GM12865 (cell line): ENCODE results near the gene SLC7A8.

Experiments
- DNase-seq: peaks from one replicate; pipeline ENCODE4 v3.0.0; 2010; ENCODE audit warnings: low read depth
- H3K4me3 ChIP-seq: 2 replicates; pipeline ENCODE4 v1.5.1; 2011; ENCODE audit warnings: mild to moderate bottlenecking, low read depth, low read length, control low read depth
- TF ChIP-seq, protein P1 (sequence below): IDR thresholded peaks from 2 replicates; pipeline ENCODE4 v1.5.1; 2011; ENCODE audit warnings: low read length, control low read depth, low read depth, inconsistent platforms; ENCODE audit not compliant: insufficient read depth; ENCODE audit errors: missing control alignments

SLC7A8 gene

DNA sequence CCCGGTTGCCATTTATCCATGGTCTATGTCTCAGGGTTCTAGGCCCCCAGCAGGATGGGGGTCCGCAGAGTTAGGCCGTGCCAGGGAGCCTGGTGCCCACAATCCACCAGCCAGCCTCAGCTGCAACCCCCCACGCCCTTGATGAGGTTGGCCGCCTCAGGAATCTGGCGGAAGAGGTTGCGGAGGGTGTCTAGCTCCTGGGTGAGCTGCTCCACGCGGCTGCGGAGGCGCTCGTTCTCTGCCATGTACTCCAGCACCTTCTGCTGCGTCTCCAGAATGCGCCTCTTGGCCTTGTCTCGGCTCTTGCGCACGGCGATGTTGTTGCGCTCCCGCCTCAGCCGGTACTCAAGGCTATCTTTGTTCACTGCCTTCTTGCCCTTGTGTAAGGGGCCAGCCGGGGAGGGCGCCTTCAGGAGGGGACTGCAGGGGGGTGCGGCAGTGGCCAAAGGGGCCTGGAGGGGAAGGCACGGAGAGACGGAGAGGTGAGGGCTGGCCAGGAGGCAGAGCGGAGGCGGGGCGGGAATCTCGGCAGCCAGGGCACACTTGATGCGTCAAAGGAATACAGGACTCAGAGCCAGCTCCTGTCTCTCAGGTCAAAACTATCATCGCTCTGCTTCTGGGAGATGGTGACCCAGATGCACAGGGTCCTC lies 66.0 kb downstream of the SLC7A8 start:
- no peak for DNase-seq
- TF ChIP-seq, protein P1, sequence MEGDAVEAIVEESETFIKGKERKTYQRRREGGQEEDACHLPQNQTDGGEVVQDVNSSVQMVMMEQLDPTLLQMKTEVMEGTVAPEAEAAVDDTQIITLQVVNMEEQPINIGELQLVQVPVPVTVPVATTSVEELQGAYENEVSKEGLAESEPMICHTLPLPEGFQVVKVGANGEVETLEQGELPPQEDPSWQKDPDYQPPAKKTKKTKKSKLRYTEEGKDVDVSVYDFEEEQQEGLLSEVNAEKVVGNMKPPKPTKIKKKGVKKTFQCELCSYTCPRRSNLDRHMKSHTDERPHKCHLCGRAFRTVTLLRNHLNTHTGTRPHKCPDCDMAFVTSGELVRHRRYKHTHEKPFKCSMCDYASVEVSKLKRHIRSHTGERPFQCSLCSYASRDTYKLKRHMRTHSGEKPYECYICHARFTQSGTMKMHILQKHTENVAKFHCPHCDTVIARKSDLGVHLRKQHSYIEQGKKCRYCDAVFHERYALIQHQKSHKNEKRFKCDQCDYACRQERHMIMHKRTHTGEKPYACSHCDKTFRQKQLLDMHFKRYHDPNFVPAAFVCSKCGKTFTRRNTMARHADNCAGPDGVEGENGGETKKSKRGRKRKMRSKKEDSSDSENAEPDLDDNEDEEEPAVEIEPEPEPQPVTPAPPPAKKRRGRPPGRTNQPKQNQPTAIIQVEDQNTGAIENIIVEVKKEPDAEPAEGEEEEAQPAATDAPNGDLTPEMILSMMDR: no peak
- H3K4me3 ChIP-seq: no peak overlapping the region

DNA sequence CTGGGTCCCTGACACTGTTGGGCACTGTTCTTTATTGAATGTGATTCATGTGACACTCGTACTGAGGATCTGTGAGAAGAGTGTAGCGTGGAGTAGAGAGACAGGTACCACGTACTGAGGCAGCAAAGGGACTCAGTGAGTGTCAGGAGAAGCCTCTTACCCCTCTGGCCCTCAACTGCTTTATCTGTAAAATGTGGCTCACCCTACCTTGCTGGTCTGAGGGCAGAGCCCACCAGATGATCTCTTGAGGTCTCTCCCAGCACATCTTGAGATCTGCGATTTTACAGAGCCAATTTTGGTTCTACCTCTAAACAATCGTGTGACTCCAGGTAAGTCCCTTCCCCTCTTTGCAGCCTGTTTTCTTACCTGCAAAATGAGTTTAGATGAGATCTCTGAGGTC lies 67.5 kb downstream of the SLC7A8 start:
- DNase-seq: no peak
- TF ChIP-seq, protein P1: no peak
- H3K4me3 ChIP-seq: no peak overlapping the region

DNA sequence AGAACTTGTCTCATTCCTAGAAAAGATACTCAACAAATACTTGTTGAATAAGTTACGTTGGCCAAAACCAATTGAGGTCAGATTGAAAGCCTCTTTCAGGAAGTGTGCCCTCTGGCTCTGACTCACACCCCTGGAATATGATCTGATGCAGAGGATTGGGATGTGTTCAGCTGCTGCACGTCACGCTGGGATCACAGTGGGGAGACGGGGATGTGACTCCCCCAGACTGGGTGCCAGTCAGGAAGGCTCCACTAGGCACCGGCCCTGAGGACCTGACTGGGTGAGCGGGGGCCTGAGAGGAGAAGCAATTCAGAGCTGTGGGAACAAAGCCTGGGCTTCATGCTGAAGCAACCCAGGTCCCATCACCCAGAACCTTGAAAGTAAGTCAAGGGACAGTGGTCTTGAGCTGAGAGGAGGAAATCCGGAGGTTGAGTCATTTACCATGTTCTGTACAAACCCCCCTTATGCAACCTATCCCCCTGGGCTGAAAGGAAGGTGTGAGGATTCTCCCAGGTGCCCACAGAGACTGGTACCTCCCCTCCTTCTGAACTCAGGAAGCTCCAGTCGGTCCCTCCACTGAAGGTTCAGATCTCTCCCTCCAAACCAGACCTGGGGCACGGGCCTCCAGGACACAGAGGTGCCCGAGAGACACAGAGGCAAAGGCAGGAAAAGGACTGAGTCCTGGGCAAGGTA lies 68.3 kb downstream of the SLC7A8 start:
- TF ChIP-seq, protein P1: no peak
- DNase-seq: no peak
- H3K4me3 ChIP-seq: no peak overlapping the region

DNA sequence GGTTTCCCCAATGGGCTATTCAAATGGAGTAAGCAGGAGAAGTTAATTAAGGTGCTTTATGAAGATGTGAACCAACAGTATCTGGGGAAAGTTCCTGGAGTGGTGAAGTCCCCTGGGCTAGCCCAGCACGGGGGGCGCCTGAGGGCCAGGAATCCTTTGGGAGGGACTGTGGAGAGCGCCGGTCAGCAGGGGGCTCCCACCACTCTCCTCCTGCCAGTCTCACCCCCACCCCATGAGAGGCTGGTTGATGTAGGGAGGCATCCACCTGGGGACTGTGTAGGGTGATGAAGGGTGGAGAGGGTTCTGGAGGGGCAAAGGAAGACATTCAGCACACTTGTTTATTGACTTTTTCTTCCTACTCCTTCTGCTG lies 68.8 kb downstream of the SLC7A8 start:
- DNase-seq: no peak
- no peak overlapping the region for H3K4me3 ChIP-seq
- TF ChIP-seq, protein P1: no peak

DNA sequence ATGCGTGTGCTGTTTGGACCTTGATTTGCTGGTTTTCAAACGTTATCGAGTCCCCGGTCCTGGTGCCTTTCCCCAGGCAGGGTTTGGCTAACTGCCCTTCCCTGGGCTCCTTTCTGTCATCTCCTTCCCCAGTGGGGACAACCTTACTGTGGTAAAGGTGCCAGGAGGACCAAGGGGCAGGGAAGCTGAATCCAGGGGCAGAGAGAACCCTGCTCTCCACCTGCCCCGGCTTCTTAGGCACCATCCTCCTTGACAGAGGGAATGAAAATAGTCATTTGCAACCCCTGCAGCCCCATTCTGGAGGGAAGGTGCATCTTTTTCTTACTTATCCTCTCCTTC lies 69.4 kb downstream of the SLC7A8 start:
- DNase-seq: no peak
- TF ChIP-seq, protein P1: no peak
- no peak overlapping the region for H3K4me3 ChIP-seq

DNA sequence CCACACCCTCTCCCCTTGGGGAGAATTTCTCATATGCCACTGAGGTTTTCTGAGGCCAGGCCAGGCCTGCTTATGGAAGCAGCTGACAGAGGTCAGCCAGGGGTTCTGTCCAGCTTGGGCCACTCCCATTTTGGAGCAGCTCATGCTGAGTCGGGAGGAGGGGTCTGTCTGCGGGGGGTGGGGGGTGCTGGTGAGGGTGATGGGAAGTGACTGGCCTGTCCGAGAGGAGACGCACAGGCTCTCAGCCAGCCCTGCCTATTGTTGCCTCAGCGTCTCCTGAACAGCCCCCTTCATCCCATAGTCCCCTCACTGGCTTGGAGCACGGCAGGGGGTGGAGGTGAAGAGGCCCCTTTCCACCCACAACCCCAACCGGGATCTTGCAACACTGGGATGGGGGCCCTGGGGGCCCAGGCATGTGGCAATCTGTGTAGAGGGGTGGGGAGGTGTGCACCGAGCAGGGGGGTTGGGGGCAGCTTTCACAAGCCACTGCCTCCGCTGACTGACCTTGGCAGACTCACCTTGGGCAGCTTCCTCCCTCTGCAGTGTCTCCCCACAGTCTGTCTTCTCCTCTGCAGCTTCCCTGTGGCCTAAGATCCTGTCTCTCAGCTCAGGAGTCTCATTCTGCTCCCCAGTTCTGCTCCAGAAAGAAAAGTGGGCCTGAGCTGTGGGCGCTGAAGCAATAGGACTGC lies 69.9 kb downstream of the SLC7A8 start:
- no peak for DNase-seq
- H3K4me3 ChIP-seq: no peak overlapping the region
- TF ChIP-seq, protein P1: no peak
